ENCODE measurements around the gene MARCKSL1.

GRCh38 chr1:32353886-32354570 is 18.0 kb upstream of the MARCKSL1 start:
- TF ChIP-seq POLR2A (IDR thresholded peaks at IDR 0.05; ENCODE audit: low read depth, low read length) (no peak), POLR2AphosphoS5 (IDR thresholded peaks at IDR 0.05; ENCODE audit: low read depth, low read length) (no peak), TAF1 (IDR thresholded peaks at IDR 0.05; ENCODE audit: low read depth, low read length) (no peak), POU2F2 (IDR thresholded peaks at IDR 0.05; ENCODE audit: low read depth, low read length) (no peak), PAX5 (IDR thresholded peaks at IDR 0.05; ENCODE audit: insufficient read depth, low read length, severe bottlenecking) (no peak)

All from GM12891 (cell line).